Measurements from ENCODE around the gene NOL4L.

The NOL4L gene

GRCh38 chr20:32485770-32486478 lies 99.2 kb downstream of the NOL4L start:
- H3K9me3 ChIP-seq (ENCODE audit: low read length): no peaks in the 10 kb centered on the region
- H3K4me3 ChIP-seq (ENCODE audit: low read depth in 1 of 2, low read length in 2 of 2): no peak overlapping the region

DNA sequence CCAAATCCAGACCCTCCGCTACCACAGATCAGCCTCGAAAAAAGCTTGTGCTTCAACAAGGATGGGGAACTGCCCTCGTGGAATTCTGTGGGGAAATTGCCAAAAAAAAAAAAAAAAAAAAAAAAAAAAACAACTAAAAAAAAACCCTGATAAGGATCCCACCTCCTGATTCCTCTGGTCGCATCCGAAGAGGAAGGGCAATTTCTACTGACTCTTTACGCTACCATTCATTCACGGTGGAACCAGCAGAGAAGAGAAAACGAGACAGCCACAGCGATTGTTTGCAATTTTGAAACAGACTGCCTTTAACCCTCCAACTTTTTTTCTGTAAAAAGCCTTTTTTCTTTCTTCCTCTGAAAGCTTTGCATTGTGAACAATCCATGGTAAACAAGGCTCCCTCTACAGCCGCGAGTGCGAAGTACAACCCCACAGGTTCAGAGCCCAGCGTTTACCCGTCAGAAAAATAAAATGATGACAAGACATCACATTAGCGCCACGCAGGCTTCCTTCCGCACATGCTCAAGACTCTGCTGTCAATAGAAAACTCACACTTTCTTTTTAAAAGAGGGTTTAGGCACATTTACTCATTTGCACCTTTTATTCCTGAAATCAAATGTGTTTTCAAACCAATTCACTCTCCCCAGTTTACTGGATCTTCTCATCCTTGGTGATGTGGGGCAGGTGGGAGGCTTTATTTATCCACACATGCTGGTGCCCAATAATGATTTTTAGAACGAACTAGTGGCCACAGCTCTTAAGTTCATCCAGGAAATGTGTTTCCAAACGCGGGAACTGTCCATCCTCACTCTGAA lies 100.0 kb downstream of the NOL4L start:
- peaks cover 26% of the 10 kb centered on the region for H3K4me1 ChIP-seq (ENCODE audit: insufficient read depth, low read length)
- peak overlapping the region; percentile 79 for H3K27ac ChIP-seq (ENCODE audit: low read depth, low read length)
- H3K9ac ChIP-seq (ENCODE audit: low read length): no peak overlapping the region
- H3K36me3 ChIP-seq (ENCODE audit: insufficient read depth, low read length): no peaks in the 10 kb centered on the region
- H3K27me3 ChIP-seq (ENCODE audit: control insufficient read depth in 1 of 2, insufficient read depth in 2 of 2, low read length in 2 of 2): no peaks in the 10 kb centered on the region
- no peaks in the 10 kb centered on the region for H3K9me3 ChIP-seq (ENCODE audit: low read length)
- H3K4me3 ChIP-seq (ENCODE audit: low read depth in 1 of 2, low read length in 2 of 2): peak overlapping the region; percentile 56 to 68

More at GRCh38 chr20:32485770-32486478, 99.2 kb downstream of the NOL4L start:
- no peaks in the 10 kb centered on the region for H3K27me3 ChIP-seq (ENCODE audit: control insufficient read depth in 1 of 2, insufficient read depth in 2 of 2, low read length in 2 of 2)
- no peak overlapping the region for H3K27ac ChIP-seq (ENCODE audit: low read depth, low read length)
- H3K9ac ChIP-seq (ENCODE audit: low read length): no peak overlapping the region
- H3K36me3 ChIP-seq (ENCODE audit: insufficient read depth, low read length): no peaks in the 10 kb centered on the region
- peaks cover 18% of the 10 kb centered on the region for H3K4me1 ChIP-seq (ENCODE audit: insufficient read depth, low read length)

DNA sequence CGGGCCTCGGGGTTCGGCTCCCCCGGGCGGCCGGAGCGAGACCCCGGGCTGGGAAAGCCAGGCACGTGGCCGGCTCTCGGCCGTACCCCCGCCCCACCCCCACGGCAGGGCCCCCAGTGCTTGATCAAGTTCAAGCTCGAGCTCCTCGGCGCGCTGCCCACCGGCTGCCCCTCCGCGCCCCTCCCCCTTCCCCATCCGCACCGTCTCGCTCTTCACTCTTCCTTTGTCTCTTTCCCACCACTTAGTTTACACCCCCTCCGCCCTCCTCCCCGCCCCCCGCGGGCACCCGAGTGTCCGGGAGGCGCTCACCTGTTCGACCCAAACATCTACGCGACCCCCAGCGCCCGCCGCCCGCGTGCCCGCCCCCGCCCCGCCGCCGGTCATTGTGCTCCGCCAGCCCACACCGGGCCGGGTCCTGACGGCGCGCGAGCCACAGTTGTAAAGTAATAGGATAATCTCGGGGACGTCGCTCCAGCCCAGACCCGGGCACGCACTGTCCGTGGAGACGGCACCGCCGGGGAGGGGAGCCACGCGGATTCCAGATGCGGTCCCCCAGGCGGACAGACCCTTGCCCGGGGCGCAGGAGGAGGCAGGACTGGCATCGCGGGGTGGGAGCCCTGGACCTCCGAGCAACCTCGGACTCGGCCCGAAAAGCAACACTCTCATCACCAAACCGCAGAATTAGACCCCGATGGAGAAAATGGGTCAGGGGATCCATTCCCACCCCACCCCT lies 100.7 kb downstream of the NOL4L start:
- Histone ChIP-seq H3K4me1 (ENCODE audit: insufficient read depth, low read length) (peaks cover 34% of the 10 kb centered on the region), H3K9me3 (ENCODE audit: low read length) (no peaks in the 10 kb centered on the region), H3K27me3 (ENCODE audit: control insufficient read depth in 1 of 2, insufficient read depth in 2 of 2, low read length in 2 of 2) (no peaks in the 10 kb centered on the region), H3K4me3 (ENCODE audit: low read depth in 1 of 2, low read length in 2 of 2) (peak overlapping the region; percentile 56 to 68), H3K27ac (ENCODE audit: low read depth, low read length) (peak overlapping the region; percentile 79), H3K36me3 (ENCODE audit: insufficient read depth, low read length) (no peaks in the 10 kb centered on the region), H3K9ac (ENCODE audit: low read length) (no peak overlapping the region)

GRCh38 chr20:32483351-32484224 lies 101.5 kb downstream of the NOL4L start:
- Histone ChIP-seq H3K36me3 (ENCODE audit: insufficient read depth, low read length) (no peaks in the 10 kb centered on the region), H3K27me3 (ENCODE audit: control insufficient read depth in 1 of 2, insufficient read depth in 2 of 2, low read length in 2 of 2) (no peaks in the 10 kb centered on the region), H3K9me3 (ENCODE audit: low read length) (no peaks in the 10 kb centered on the region), H3K9ac (ENCODE audit: low read length) (no peak overlapping the region), H3K27ac (ENCODE audit: low read depth, low read length) (peak overlapping the region; percentile 79), H3K4me3 (ENCODE audit: low read depth in 1 of 2, low read length in 2 of 2) (peak overlapping the region; percentile 56 to 68), H3K4me1 (ENCODE audit: insufficient read depth, low read length) (peaks cover 40% of the 10 kb centered on the region)

DNA sequence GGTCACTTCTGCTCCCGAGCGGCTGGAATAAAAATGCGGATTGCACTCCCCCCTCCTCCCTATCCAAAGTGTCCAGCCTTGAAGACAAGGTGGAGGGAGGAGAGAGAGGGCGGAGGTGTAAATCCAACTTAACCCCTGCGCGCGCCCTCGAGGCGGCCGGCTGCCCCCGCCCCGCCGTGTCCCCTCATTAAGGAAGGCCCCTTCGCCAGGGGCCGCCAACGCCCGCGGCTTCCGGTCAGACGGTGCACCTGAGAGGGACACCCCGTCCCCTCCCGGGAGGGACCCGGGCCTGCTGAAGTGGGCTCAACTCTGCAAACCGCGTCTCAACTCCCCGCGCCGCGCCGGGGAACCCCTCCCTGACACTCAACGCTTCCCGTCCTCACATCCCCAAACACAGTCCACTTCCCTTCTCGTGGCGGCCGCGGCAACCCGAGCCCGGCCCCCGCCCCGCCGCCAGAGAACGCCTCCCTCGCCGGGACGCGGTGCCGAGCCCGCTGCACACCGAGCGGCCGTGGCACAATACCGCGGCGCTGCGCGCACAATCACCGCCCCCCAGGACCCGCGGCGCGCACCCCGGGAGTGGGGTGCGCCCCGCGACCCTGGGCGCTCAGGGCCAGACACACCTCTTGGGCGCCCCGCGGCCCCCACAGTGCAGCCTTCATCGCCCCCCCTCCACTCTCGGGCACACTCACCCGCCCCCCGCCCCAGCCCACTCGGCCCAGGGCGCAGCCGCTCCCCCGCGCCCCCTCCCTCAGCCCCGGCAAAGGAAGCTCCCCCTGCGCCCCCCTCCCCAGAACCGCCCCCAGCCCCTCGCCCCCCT lies 102.5 kb downstream of the NOL4L start:
- no peaks in the 10 kb centered on the region for H3K36me3 ChIP-seq (ENCODE audit: insufficient read depth, low read length)
- no peaks in the 10 kb centered on the region for H3K9me3 ChIP-seq (ENCODE audit: low read length)
- H3K27ac ChIP-seq (ENCODE audit: low read depth, low read length): peak overlapping the region; percentile 90
- peak overlapping the region; percentile 21 for H3K9ac ChIP-seq (ENCODE audit: low read length)
- H3K4me3 ChIP-seq (ENCODE audit: low read depth in 1 of 2, low read length in 2 of 2): peak overlapping the region; percentile 34 to 61
- H3K27me3 ChIP-seq (ENCODE audit: control insufficient read depth in 1 of 2, insufficient read depth in 2 of 2, low read length in 2 of 2): no peaks in the 10 kb centered on the region
- peaks cover 49% of the 10 kb centered on the region for H3K4me1 ChIP-seq (ENCODE audit: insufficient read depth, low read length)

DNA sequence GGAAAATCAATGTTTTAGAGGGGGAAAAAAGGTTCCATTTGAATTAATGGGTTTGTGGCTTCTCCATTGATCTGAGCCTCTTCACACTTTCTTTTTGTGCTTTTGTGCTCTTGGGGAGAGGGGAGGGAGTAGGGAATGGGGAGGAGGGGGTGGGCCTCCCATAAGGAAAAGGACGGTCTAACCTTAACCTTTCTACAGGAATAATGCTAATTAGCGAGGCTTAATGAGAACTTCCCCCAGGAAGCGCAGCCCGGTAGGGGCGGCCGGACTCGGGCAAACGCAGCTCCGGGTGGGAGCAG lies 103.0 kb downstream of the NOL4L start:
- Histone ChIP-seq H3K27ac (ENCODE audit: low read depth, low read length) (peak overlapping the region; percentile 90), H3K4me1 (ENCODE audit: insufficient read depth, low read length) (peaks cover 55% of the 10 kb centered on the region), H3K36me3 (ENCODE audit: insufficient read depth, low read length) (no peaks in the 10 kb centered on the region), H3K4me3 (ENCODE audit: low read depth in 1 of 2, low read length in 2 of 2) (peak overlapping the region; percentile 34 to 61), H3K9me3 (ENCODE audit: low read length) (no peaks in the 10 kb centered on the region), H3K9ac (ENCODE audit: low read length) (peak overlapping the region; percentile 21), H3K27me3 (ENCODE audit: control insufficient read depth in 1 of 2, insufficient read depth in 2 of 2, low read length in 2 of 2) (no peaks in the 10 kb centered on the region)

GRCh38 chr20:32481311-32482142 lies 103.6 kb downstream of the NOL4L start:
- no peaks in the 10 kb centered on the region for H3K9me3 ChIP-seq (ENCODE audit: low read length)
- peak overlapping the region; percentile 47 for H3K9ac ChIP-seq (ENCODE audit: low read length)
- H3K27ac ChIP-seq (ENCODE audit: low read depth, low read length): peak overlapping the region; percentile 90
- H3K27me3 ChIP-seq (ENCODE audit: control insufficient read depth in 1 of 2, insufficient read depth in 2 of 2, low read length in 2 of 2): no peaks in the 10 kb centered on the region
- no peaks in the 10 kb centered on the region for H3K36me3 ChIP-seq (ENCODE audit: insufficient read depth, low read length)
- H3K4me1 ChIP-seq (ENCODE audit: insufficient read depth, low read length): peaks cover 60% of the 10 kb centered on the region
- peak overlapping the region; percentile 34 to 61 for H3K4me3 ChIP-seq (ENCODE audit: low read depth in 1 of 2, low read length in 2 of 2)

DNA sequence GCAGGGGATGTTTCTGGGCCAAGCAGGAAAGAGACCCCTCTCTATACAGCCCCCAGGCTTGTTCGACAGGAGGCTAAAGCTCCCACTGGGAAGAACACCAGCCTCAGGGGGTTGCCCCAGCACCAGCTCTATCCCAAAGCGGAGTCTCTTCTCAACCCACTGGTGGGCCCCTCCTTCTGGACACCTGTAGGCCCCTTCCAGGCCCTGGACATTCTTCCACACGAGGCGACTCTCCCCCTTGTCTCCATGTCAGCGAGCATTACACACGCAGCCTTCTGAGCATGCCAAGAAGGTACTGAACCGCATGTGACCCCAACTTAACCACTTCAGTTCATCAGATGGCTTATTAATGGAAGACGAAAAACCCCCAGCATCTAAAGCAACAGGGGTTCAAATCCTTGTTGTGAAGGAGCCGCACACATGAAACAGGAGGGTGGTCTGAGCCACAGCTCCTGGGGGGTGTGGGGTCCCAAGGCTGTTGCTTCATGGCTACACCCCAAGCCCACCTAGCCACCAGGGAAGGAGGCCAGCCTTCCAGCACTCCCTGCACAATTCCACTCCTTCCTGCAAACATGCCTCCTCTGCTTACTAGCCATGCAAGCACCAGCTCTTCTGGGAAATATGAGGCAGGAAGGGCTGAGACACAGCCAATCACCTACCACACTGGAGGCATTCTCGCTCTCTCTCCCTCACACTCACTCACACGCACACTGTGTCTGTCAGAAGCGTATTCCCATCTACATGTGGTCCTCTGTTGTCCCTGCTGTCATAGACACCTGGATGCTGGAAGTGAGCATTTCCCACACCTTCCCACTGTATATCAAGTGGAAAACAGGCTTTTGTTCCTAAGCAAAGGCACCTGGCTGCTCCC lies 104.5 kb downstream of the NOL4L start:
- Histone ChIP-seq H3K9ac (ENCODE audit: low read length) (peak overlapping the region; percentile 47), H3K27ac (ENCODE audit: low read depth, low read length) (peak overlapping the region; percentile 90), H3K27me3 (ENCODE audit: control insufficient read depth in 1 of 2, insufficient read depth in 2 of 2, low read length in 2 of 2) (no peaks in the 10 kb centered on the region), H3K4me1 (ENCODE audit: insufficient read depth, low read length) (peaks cover 70% of the 10 kb centered on the region), H3K36me3 (ENCODE audit: insufficient read depth, low read length) (no peaks in the 10 kb centered on the region), H3K9me3 (ENCODE audit: low read length) (no peaks in the 10 kb centered on the region), H3K4me3 (ENCODE audit: low read depth in 1 of 2, low read length in 2 of 2) (peak overlapping the region in 1 of 2 donors; percentile 25)

DNA sequence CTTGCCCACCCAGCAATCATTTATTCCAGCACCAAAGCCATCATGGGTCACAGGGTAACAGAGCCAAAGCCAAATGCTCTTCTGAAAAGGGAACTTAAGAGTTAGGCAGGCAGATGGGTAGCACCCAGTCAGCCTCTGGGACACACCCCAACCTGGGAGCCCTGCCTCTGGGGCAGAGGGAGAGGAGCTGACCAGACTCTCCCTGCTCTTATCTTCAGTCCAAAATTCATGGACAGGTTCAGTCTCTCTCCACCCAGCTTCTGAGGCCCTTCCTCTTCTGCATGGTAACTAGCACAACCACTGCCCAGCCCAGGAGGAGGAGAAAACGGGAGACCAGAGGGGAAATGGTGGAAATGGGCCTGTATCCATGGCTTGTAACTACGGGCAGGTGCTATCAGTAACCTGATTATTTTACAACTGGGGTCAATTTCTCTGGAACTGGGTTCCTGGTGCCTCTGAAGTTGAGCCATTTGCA lies 105.4 kb downstream of the NOL4L start:
- H3K27ac ChIP-seq (ENCODE audit: low read depth, low read length): peak overlapping the region; percentile 54
- H3K9me3 ChIP-seq (ENCODE audit: low read length): no peaks in the 10 kb centered on the region
- no peaks in the 10 kb centered on the region for H3K27me3 ChIP-seq (ENCODE audit: control insufficient read depth in 1 of 2, insufficient read depth in 2 of 2, low read length in 2 of 2)
- H3K4me3 ChIP-seq (ENCODE audit: low read depth in 1 of 2, low read length in 2 of 2): no peak overlapping the region
- no peaks in the 10 kb centered on the region for H3K36me3 ChIP-seq (ENCODE audit: insufficient read depth, low read length)
- H3K9ac ChIP-seq (ENCODE audit: low read length): no peak overlapping the region
- peaks cover 71% of the 10 kb centered on the region for H3K4me1 ChIP-seq (ENCODE audit: insufficient read depth, low read length)
